ENCODE data around the gene TRIB2.

GRCh38 chr2:12731701-12732280 lies 15.1 kb downstream of the TRIB2 start:
- TF ChIP-seq ZNF274 (IDR thresholded peaks at IDR 0.05; ENCODE audit: low read depth, low read length) (no peak), YY1 (IDR thresholded peaks at IDR 0.05; ENCODE audit: insufficient read depth, insufficient read length) (no peak)

Data from NT2/D1 (cell line).